Activated CD4-positive, alpha-beta T cell treated with anti-CD3 and anti-CD28 coated beads, Interleukin-10, Interleukin-2, amounts not matched to agents 100 ng/mL and 50 ng/mL, durations not matched to agents 16 hours and 8 hours (primary cell): ENCODE results near the gene B3GLCT.

Experiments used
- DNase-seq: peaks from one replicate; pipeline ENCODE4 v3.0.0-alpha.2; 2020

B3GLCT gene

GRCh38 chr13:31356991-31357390 lies 157.2 kb downstream of the B3GLCT start:
- DNase-seq: no peak

- no peak for DNase-seq
Measured at GRCh38 chr13:31357581-31357980, 157.8 kb downstream of the B3GLCT start.

- no peak for DNase-seq
Measured at GRCh38 chr13:31361673-31362072, 161.9 kb downstream of the B3GLCT start.

- no peak for DNase-seq
Measured at GRCh38 chr13:31365630-31366029, 165.9 kb downstream of the B3GLCT start.

GRCh38 chr13:31367410-31367809 lies 167.6 kb downstream of the B3GLCT start:
- DNase-seq: no peak

GRCh38 chr13:31369213-31369612 lies 169.4 kb downstream of the B3GLCT start:
- no peak for DNase-seq

GRCh38 chr13:31372454-31372853 lies 172.7 kb downstream of the B3GLCT start:
- no peak for DNase-seq

GRCh38 chr13:31374682-31375081 lies 174.9 kb downstream of the B3GLCT start:
- no peak for DNase-seq

GRCh38 chr13:31377946-31378345 lies 178.2 kb downstream of the B3GLCT start:
- no peak for DNase-seq

GRCh38 chr13:31380715-31381114 lies 180.9 kb downstream of the B3GLCT start:
- no peak for DNase-seq
